MCF 10A (cell line): ENCODE measurements around the gene DHX34. TPM values are rescaled to one million over a fixed set of nuclear protein-coding genes. Genes with fewer than 3 reads are reported as not detected.

Source experiments
- BruUV-seq: library from RNA; stranded (reverse); fragments of 400-500 nt; replicated peaks from 2 replicates; lab custom pipeline; 2021; lab: Mats Ljungman, UMichigan
- CTCF ChIA-PET: fragments of 300-600 bp; sonication (Branson Sonifier 250); formaldehyde crosslinking; extraction: SDS; loops from one replicate; lab custom pipeline; 2021; ENCODE audit warnings: antibody characterized with exemption, inconsistent platforms; lab: Yijun Ruan, JAX
- POLR2A ChIA-PET: fragments of 300-600, 350-650 bp; sonication (Branson Sonifier 250); formaldehyde crosslinking; extraction: SDS; loops from one replicate; lab custom pipeline; 2020; ENCODE audit warnings: antibody characterized with exemption, inconsistent platforms; lab: Yijun Ruan, JAX
- DNase-seq: peaks from one replicate; pipeline ENCODE4 v3.0.0-alpha.2; 2018; ENCODE audit not compliant: unreplicated experiment
- H3K27ac Mint-ChIP-seq: one replicate; pipeline ENCODE4 v1.8.0; 2022; ENCODE audit warnings: mild to moderate bottlenecking, low read depth, mixed read lengths; ENCODE audit not compliant: unreplicated experiment
- H3K27me3 Mint-ChIP-seq: one replicate; pipeline ENCODE4 v1.8.0; 2022; ENCODE audit warnings: mixed read lengths; ENCODE audit not compliant: insufficient read depth, unreplicated experiment
- H3K36me3 Mint-ChIP-seq: one replicate; pipeline ENCODE4 v1.8.0; 2022; ENCODE audit warnings: mild to moderate bottlenecking, moderate library complexity, mixed read lengths; ENCODE audit not compliant: insufficient read depth, unreplicated experiment
- H3K4me1 Mint-ChIP-seq: one replicate; pipeline ENCODE4 v1.8.0; 2022; ENCODE audit warnings: mixed read lengths; ENCODE audit not compliant: insufficient read depth, unreplicated experiment
- H3K4me3 Mint-ChIP-seq: one replicate; pipeline ENCODE4 v1.8.0; 2022; ENCODE audit warnings: mild to moderate bottlenecking, moderate library complexity, mixed read lengths; ENCODE audit not compliant: unreplicated experiment
- H3K9me3 Mint-ChIP-seq: one replicate; pipeline ENCODE4 v1.8.0; 2022; ENCODE audit warnings: mixed read lengths; ENCODE audit not compliant: unreplicated experiment
- CTCF ChIP-seq: fragments of 200-600 bp; IDR thresholded peaks from one replicate; pipeline ENCODE4 v1.8.0; 2022; ENCODE audit warnings: antibody characterized with exemption, mild to moderate bottlenecking; ENCODE audit not compliant: unreplicated experiment
- intact Hi-C: fragments of 100-400 bp; cut with micrococcal nuclease; formaldehyde crosslinking; loops from 2 replicates; pipeline ENCODE4 v1.14.1; 2022
- total RNA-seq: library from RNA; stranded (reverse); gene quantifications from 2 replicates; pipeline ENCODE4 v1.2.3, GENCODE V29; 2022

The DHX34 gene
- total RNA-seq, 1 experiment from 2014 or later, result 34.7 TPM

GRCh38 chr19:47375694-47376588 is 26.8 kb downstream of the DHX34 start:
- ChIA-PET POLR2A (interaction anchor here (1.4 kb wide), 1 partner anchor 10 kb away, joined by 5 read pairs; no protein-coding TSS in a partner anchor), CTCF (interaction anchor here (0.6 to 1.6 kb wide), 2 partner anchors 15 to 78 kb away, joined by 3 to 9 read pairs; no protein-coding TSS in a partner anchor)
- Mint-ChIP-seq H3K4me1 (no peaks in the 10 kb centered on the region), H3K27me3 (no peaks in the 10 kb centered on the region), H3K36me3 (peaks cover 73% of the 10 kb centered on the region), H3K9me3 (no peaks in the 10 kb centered on the region), H3K27ac (no peak overlapping the region), H3K4me3 (no peak overlapping the region)
- no peak for TF ChIP-seq CTCF
- BruUV-seq, result no TSS peak
- intact Hi-C loops, result no loop called here
- no peak for DNase-seq

- CTCF ChIA-PET, result interaction anchor here (0.6 kb wide), 1 partner anchor 9 kb away, joined by 4 read pairs; no protein-coding TSS in a partner anchor
- no peak overlapping the region for H3K27ac Mint-ChIP-seq
Measured at GRCh38 chr19:47376589-47377144, 27.6 kb downstream of the DHX34 start.

GRCh38 chr19:47377208-47377701 is 28.1 kb downstream of the DHX34 start:
- H3K9me3 Mint-ChIP-seq, result no peaks in the 10 kb centered on the region
- DNase-seq, result no peak
- ChIA-PET CTCF (interaction anchor here (0.6 kb wide), 1 partner anchor 8 kb away, joined by 4 read pairs; no protein-coding TSS in a partner anchor), POLR2A (interaction anchor here (1.4 kb wide), 1 partner anchor 8 kb away, joined by 5 read pairs; no protein-coding TSS in a partner anchor)
- no peaks in the 10 kb centered on the region for H3K27me3 Mint-ChIP-seq
- no peak for TF ChIP-seq CTCF
- no peak overlapping the region for H3K4me3 Mint-ChIP-seq
- no peaks in the 10 kb centered on the region for H3K4me1 Mint-ChIP-seq
- intact Hi-C loops, result no loop called here
- H3K36me3 Mint-ChIP-seq, result peaks cover 77% of the 10 kb centered on the region
- BruUV-seq, result no TSS peak
- no peak overlapping the region for H3K27ac Mint-ChIP-seq

More at GRCh38 chr19:47376589-47377144, 27.6 kb downstream of the DHX34 start:
- intact Hi-C loops, result no loop called here
- H3K27me3 Mint-ChIP-seq, result no peaks in the 10 kb centered on the region
- no peak for DNase-seq
- no TSS peak for BruUV-seq
- POLR2A ChIA-PET, result interaction anchor here (1.4 kb wide), 1 partner anchor 9 kb away, joined by 5 read pairs; no protein-coding TSS in a partner anchor
- no peaks in the 10 kb centered on the region for H3K4me1 Mint-ChIP-seq
- H3K4me3 Mint-ChIP-seq, result no peak overlapping the region
- no peak for TF ChIP-seq CTCF
- H3K9me3 Mint-ChIP-seq, result no peaks in the 10 kb centered on the region
- H3K36me3 Mint-ChIP-seq, result peaks cover 77% of the 10 kb centered on the region

GRCh38 chr19:47377801-47378200 is 28.7 kb downstream of the DHX34 start:
- no TSS peak for BruUV-seq

More at GRCh38 chr19:47377801-47378200, 28.7 kb downstream of the DHX34 start:
- no peak for DNase-seq
- Mint-ChIP-seq H3K4me1 (no peaks in the 10 kb centered on the region), H3K27me3 (no peaks in the 10 kb centered on the region), H3K9me3 (no peaks in the 10 kb centered on the region), H3K27ac (no peak overlapping the region), H3K36me3 (peaks cover 79% of the 10 kb centered on the region), H3K4me3 (no peak overlapping the region)
- TF ChIP-seq CTCF, result no peak
- intact Hi-C loops, result no loop called here
- POLR2A ChIA-PET, result interaction anchor here (0.6 kb wide), 1 partner anchor 22 kb away, joined by 7 read pairs; no protein-coding TSS in a partner anchor
- CTCF ChIA-PET, result interaction anchor here (2.2 kb wide), 1 partner anchor 14 kb away, joined by 9 read pairs; no protein-coding TSS in a partner anchor
